Placental epithelial cell (primary cell): ENCODE results near the gene SH3RF2. TPM values are rescaled to one million over a fixed set of nuclear protein-coding genes. Genes with fewer than 3 reads are reported as not detected.

Experiments used
- total RNA-seq: library from RNA; depleted of rRNA; stranded (reverse); fragments of >200 nt; gene quantifications from 2 replicates; pipeline ENCODE4 v1.2.3, GENCODE V29; 2012

Gene SH3RF2, protein sequence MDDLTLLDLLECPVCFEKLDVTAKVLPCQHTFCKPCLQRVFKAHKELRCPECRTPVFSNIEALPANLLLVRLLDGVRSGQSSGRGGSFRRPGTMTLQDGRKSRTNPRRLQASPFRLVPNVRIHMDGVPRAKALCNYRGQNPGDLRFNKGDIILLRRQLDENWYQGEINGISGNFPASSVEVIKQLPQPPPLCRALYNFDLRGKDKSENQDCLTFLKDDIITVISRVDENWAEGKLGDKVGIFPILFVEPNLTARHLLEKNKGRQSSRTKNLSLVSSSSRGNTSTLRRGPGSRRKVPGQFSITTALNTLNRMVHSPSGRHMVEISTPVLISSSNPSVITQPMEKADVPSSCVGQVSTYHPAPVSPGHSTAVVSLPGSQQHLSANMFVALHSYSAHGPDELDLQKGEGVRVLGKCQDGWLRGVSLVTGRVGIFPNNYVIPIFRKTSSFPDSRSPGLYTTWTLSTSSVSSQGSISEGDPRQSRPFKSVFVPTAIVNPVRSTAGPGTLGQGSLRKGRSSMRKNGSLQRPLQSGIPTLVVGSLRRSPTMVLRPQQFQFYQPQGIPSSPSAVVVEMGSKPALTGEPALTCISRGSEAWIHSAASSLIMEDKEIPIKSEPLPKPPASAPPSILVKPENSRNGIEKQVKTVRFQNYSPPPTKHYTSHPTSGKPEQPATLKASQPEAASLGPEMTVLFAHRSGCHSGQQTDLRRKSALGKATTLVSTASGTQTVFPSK
- 14.1 and 60.9 TPM in 2 replicates for total RNA-seq

GRCh38 chr5:145936401-145937131 is at the start of gene SH3RF2:
TSS of gene SH3RF2 (plus strand) at chr5:145936578. CDS start at chr5:145937929, 1,351 bp downstream.

DNA sequence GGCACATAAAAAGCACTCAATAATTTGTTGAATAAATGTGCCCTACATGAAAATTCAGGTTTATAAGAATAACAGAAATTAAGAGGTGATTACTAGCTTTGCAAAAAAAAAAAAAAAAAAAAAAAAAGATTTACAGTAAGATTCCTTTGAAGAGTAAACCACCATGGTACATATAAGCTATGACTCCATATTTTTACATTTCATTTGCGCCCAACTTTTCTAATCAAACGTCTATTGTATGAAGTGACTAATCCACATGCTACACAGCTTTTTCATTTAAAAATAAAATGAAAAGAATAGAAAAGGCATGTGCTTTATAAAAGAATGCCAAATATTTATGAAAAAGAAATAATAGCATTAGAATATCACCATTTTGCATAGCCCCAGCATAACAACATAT is 169.1 kb downstream of the SH3RF2 start, which contains the start of gene PLAC8L1:
Gene PLAC8L1 (minus strand): TSS at position 101 of the 400 bp plus-strand sequence. CDS start 1,266 bp downstream, outside the sequence.

Other genes with a start within 250 kb of the SH3RF2 start
- 13.8 and 27.5 TPM in 2 replicates for gene PRELID2, start 101.2 kb upstream of the SH3RF2 start, total RNA-seq
- gene GRXCR2, start 63.6 kb upstream of the SH3RF2 start, total RNA-seq = under 0.01 and 0.43 TPM in 2 replicates
- gene PLAC8L1, start 169.0 kb downstream of the SH3RF2 start, total RNA-seq = not detected in 2 replicates
- 42.8 and 61.5 TPM in 2 replicates for gene LARS1, start 246.1 kb downstream of the SH3RF2 start, total RNA-seq